Ascending aorta (tissue), 2 donors: ENCODE data around the gene CAMTA1. TPM values are rescaled to one million over a fixed set of nuclear protein-coding genes. Genes with fewer than 3 reads are reported as not detected.

Experiments
- DNase-seq, 2 donors: peaks; one replicate each; pipeline ENCODE4 v3.0.0-alpha.2; 2019; ENCODE audit warnings: low spot score in 2 of 2
- H3K27ac ChIP-seq, 2 donors: fragments of 200-600 bp; sonication (generic); one replicate each; pipeline ENCODE4 v1.5.1; 2016 to 2017; ENCODE audit warnings: mild to moderate bottlenecking in 1 of 2
- H3K27me3 ChIP-seq: fragments of 200-600 bp; sonication (generic); one replicate; pipeline ENCODE4 v1.5.1; 2017
- H3K36me3 ChIP-seq, 2 donors: fragments of 200-600 bp; sonication (generic); one replicate each; pipeline ENCODE4 v1.5.1; 2016
- H3K4me1 ChIP-seq, 2 donors: fragments of 200-600 bp; sonication (generic); one replicate each; pipeline ENCODE4 v1.5.1; 2016 to 2017; ENCODE audit warnings: mild to moderate bottlenecking in 1 of 2
- H3K4me3 ChIP-seq, 2 donors: fragments of 200-600 bp; sonication (generic); one replicate each; pipeline ENCODE4 v1.5.1; 2016 to 2017; ENCODE audit warnings: mild to moderate bottlenecking in 1 of 2
- H3K9me3 ChIP-seq, 2 donors: fragments of 200-600 bp; sonication (generic); one replicate each; pipeline ENCODE4 v1.5.1; 2016
- intact Hi-C: fragments of 100-400 bp; cut with DNase I; formaldehyde crosslinking; loops from one replicate; pipeline ENCODE4 v1.15.1; 2023
- total RNA-seq: library from RNA; depleted of rRNA; stranded (reverse); fragments of >200 nt; gene quantifications from one replicate; pipeline ENCODE4 v1.1.0, GENCODE V29; 2016
- TF ChIP-seq, protein P1 (sequence below), 3 experiments: fragments of 200-600 bp in 2 of 3; fragments of 450-650 bp in 1 of 3; sonication (generic) in 2 of 3; IDR thresholded peaks; one replicate each; pipeline ENCODE4 v1.5.1; 2016 to 2019; ENCODE audit warnings: antibody characterized with exemption in 3 of 3, mild to moderate bottlenecking in 1 of 3, moderate library complexity in 1 of 3

CAMTA1 gene
- total RNA-seq, 1 donor from 2014 or later: 53.3 TPM

DNA sequence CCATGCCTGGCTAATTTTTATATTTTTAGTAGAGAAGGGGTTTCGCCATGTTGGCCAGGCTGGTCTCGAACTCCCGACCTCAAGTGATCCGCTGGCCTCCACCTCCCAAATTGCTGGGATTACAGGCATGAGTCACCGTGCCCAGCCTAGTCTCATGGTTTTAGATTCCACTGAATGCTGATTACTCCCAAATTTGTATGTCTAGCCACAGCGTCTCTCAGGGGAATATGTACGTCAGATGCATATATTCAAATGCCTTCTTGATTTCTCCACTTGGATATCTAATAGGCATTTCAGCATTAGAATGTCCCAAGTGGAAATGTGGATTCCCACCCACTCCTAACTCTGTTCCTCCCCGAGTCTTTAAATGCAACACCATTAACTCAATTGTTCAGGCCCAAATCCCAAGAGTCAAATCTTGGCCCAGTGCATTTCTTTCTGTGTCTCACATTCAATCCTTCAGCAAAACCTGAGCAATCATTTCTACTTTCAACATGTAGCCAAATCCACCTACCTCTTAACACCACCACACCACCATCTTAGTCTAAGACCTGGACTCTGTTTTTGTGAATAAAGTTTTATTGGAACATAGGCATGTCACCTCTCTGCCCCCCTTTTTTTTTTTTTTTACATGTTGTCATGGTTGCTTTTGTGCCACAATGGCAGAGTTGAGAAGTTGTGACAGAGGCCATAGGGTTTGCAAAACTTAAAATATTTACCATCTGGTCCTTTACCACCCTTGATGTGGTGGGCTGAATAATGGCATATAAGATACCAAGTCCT is 9.8 kb upstream of the CAMTA1 start:
- no peak for DNase-seq
- Histone ChIP-seq H3K9me3 (no peaks in the 10 kb centered on the region), H3K27ac (no peak overlapping the region), H3K27me3 (no peaks in the 10 kb centered on the region), H3K36me3 (no peaks in the 10 kb centered on the region), H3K4me3 (no peak overlapping the region), H3K4me1 (peaks cover 0 to 14% of the 10 kb centered on the region in 2 donors)
- TF ChIP-seq, protein P1, sequence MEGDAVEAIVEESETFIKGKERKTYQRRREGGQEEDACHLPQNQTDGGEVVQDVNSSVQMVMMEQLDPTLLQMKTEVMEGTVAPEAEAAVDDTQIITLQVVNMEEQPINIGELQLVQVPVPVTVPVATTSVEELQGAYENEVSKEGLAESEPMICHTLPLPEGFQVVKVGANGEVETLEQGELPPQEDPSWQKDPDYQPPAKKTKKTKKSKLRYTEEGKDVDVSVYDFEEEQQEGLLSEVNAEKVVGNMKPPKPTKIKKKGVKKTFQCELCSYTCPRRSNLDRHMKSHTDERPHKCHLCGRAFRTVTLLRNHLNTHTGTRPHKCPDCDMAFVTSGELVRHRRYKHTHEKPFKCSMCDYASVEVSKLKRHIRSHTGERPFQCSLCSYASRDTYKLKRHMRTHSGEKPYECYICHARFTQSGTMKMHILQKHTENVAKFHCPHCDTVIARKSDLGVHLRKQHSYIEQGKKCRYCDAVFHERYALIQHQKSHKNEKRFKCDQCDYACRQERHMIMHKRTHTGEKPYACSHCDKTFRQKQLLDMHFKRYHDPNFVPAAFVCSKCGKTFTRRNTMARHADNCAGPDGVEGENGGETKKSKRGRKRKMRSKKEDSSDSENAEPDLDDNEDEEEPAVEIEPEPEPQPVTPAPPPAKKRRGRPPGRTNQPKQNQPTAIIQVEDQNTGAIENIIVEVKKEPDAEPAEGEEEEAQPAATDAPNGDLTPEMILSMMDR (IDR thresholded peaks at IDR 0.05): no peak
- intact Hi-C loops: no loop called here

DNA sequence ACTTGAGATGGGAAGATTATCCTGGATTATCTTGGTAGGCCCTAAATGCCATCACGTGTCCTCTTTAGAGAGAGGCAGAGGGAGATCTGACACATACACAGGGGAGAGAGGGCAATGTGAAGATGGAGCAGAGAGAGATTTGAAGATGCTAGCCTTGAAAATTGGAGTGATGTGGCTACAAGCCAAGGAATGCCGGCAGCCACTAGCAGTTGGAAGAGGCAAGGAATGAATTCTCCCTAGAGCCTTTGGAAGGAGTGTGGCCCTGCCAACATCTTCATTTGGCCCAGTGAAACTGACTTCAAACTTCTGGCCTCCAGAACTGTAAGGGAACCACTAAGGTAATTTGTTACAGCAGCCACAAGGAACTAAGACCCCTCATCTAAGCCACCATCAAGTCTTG is 8.9 kb upstream of the CAMTA1 start:
- no peak overlapping the region for H3K27ac ChIP-seq
- no peaks in the 10 kb centered on the region for H3K36me3 ChIP-seq
- intact Hi-C loops: no loop called here
- H3K9me3 ChIP-seq: no peaks in the 10 kb centered on the region
- no peak for DNase-seq
- H3K27me3 ChIP-seq: no peaks in the 10 kb centered on the region
- no peak overlapping the region for H3K4me3 ChIP-seq
- peaks cover 0 to 8% of the 10 kb centered on the region in 2 donors for H3K4me1 ChIP-seq
- TF ChIP-seq, protein P1 (IDR thresholded peaks at IDR 0.05): no peak

DNA sequence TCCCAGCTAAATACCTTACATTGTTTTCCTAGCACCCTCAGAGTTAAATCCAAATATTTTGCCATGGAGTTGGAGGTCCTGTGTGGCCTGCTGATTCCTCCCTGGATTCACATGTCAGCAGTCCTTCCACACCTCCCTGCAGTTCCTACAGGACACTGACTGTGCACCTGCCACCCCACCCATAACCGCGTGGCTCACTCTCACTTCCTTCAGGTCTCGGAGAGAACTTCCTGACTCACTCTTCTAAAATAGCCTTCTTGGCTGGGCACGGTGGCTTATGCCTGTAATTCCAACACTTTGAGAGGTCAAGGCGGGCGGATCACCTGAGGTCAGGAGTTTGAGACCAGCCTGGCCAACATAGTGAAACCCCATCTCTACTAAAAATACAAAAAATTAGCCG is 8.4 kb upstream of the CAMTA1 start:
- no peak overlapping the region for H3K4me3 ChIP-seq
- TF ChIP-seq, protein P1 (IDR thresholded peaks at IDR 0.05): no peak
- no peaks in the 10 kb centered on the region for H3K9me3 ChIP-seq
- no peaks in the 10 kb centered on the region for H3K27me3 ChIP-seq
- intact Hi-C loops: no loop called here
- H3K4me1 ChIP-seq: peaks cover 0 to 3% of the 10 kb centered on the region in 2 donors
- DNase-seq: no peak
- no peaks in the 10 kb centered on the region for H3K36me3 ChIP-seq
- no peak overlapping the region for H3K27ac ChIP-seq

DNA sequence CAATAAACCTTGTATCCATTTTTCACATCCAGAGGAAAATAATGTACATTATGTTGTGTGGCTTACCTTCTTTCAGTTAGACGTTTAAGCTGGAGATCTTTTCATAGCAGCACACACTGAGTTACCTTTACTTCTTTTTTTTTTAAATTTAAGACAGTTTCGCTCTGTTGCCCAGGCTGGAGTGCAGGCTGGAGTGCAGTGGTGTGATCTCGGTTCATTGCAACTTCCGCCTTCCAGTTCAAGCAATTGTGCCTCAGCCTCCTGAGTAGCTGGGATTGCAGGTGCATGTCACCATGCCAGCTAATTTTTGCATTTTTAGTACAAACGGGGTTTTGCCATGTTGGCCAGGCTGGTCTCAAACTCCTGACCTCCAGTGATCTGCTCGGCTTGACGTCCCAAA is 7.4 kb upstream of the CAMTA1 start:
- no peak overlapping the region for H3K4me3 ChIP-seq
- intact Hi-C loops: no loop called here

DNA sequence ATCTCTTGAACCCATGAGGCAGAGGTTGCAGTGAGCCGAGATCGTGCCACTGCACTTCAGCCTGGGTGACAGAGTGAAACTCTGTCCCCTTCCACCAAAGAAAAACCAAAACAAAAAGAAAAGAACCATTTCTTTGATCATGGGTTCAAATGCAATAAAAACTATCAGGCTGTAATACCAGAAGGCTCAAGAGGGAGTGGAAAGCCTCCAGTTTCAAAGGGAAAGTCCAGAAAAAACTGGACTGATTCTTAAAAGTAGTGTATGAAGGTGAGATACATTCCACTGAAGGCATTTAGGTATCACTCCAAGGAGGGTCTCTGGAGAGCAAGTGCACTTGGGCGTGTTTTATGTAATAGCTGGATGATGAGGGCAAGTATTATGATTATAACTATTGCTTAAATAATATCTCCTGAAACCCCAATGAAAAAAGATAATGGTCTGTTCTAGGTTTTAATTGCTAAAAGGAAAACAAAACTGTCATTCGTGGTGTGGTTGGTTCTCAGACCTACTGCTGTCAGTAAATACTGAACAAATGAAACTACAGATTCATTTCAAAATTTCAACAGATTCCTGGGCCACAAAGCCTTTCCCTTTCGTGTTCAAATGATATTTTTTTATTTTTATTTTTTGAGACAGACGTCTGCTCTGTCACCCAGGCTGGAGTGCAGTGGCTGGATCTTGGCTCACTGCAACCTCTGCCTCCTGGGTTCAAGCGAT is 6.0 kb upstream of the CAMTA1 start:
- intact Hi-C loops: no loop called here
- H3K4me3 ChIP-seq: no peak overlapping the region
- no peak overlapping the region for H3K27ac ChIP-seq
- no peaks in the 10 kb centered on the region for H3K4me1 ChIP-seq
- H3K9me3 ChIP-seq: no peaks in the 10 kb centered on the region
- H3K36me3 ChIP-seq: no peaks in the 10 kb centered on the region
- DNase-seq: no peak
- TF ChIP-seq, protein P1 (IDR thresholded peaks at IDR 0.05): no peak
- no peaks in the 10 kb centered on the region for H3K27me3 ChIP-seq

More for the DNA sequence above, 7.4 kb upstream of the CAMTA1 start:
- Histone ChIP-seq H3K4me1 (no peaks in the 10 kb centered on the region), H3K36me3 (no peaks in the 10 kb centered on the region), H3K9me3 (no peaks in the 10 kb centered on the region), H3K27me3 (no peaks in the 10 kb centered on the region), H3K27ac (no peak overlapping the region)
- TF ChIP-seq, protein P1 (IDR thresholded peaks at IDR 0.05): no peak
- no peak for DNase-seq
